Measurements from ENCODE around the gene EHD4.

Gene EHD4

DNA sequence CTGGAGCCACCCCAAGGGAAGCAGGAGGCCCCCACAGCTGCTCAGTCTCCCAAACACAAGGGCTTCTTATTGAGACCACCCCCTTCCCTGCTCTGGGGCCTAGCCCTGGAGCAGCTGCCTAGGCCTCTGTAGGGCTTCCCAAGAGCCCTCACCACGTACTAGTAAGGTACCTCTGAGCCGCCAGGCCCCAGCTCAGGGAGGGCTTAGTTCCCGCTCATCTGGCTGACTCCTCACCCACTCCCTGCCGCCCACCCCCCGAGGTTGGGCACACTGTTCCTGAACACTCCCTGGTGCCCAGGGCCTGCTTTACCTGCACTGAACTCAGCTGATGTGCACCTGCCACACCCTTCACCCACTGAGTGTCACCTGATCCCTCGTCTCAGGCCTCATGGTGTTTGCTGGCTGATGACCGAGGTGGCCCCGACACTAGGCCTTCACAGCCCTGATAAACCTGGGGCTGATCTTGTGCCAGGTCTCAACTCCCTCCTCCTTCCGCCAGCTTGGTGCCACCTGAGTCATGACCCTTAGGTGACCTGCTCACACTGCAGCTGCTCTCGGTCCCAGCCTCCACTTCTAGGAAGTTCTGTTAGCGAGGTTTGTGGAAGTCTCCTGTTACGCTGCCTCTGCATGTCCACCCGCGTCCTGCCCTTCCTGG is 60.5 kb downstream of the EHD4 start:
- no peak for DNase-seq
- in situ Hi-C loops (cut with MboI; ENCODE audit: low pct_unique_long_range_greater_than_20kb, low sequenced_read_pairs): no loop called here

DNA sequence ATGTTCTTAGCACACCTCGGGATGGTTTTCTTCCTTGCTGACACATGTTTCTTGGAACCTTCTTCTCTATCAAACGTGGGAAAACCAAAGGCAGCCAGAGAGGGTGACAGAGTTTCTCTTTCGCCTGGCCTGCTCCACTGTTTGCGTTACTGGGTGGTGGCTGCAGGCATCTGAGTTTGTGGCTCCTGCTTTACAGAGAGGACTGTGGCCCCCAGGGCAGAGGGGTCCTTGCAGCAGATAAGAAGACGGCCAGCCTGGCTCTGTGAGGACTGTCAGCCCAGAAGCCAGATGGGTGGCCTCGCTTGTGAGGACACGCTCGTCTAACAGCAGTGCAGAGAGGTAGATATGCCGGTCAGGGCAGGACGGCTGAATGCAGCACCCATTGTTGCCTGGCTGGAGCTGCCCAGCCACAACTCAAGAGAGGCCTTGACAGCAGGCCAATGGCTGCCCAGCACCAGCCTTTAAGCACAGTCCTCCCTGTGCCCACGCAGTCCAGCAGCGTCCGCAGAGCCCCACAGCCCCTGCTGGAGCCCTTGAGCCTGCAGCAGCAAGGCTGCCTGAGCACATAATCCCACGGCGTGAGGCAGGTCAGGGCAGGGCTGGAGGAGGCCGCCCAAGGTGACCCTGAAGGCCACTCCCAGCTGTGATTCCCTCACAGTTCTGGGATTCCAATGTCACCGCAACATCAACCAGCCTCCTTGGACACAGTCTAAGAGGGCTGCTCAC is 63.5 kb downstream of the EHD4 start:
- in situ Hi-C loops (cut with MboI; ENCODE audit: low pct_unique_long_range_greater_than_20kb, low sequenced_read_pairs): no loop called here
- DNase-seq: no peak

DNA sequence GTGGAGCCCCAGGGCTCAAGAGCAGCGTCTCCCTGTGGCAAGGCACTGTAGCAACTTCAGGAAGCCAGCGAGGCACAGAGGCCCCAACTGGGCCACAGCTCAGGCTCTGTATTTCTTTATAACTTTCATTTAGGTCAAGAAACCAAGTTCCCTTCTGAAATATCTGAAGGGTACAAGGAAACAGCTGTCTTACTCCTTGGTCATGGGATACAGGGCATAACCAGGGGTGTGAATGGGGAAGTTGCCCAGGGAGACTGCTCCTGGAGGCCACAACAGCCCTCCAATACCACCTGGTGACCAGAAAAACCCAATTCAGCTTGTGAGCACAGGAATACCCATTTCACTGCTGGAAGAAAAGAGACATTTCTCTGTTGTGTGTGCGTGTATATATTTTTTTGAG is 65.2 kb downstream of the EHD4 start:
- DNase-seq: peak; percentile 48
- in situ Hi-C loops (cut with MboI; ENCODE audit: low pct_unique_long_range_greater_than_20kb, low sequenced_read_pairs): no loop called here

DNA sequence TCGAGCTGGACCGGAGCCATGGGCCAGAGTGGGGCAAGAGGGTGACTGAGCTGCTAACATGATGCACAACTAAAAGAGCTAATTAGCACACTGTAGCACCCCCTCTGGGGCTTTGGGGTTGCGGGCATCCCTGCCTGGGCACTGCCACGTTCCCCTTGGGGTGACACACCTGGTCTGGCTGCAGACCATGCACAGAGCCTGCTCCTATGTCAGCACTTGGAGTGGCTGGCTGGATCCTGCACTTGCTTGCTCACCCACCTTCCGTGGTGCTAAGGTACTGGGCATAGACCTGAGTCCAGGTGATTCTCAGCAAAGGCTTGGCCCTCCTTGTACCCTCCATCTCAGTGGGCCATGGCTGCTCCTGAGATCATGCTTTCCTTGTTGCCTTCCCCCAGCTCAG is 65.7 kb downstream of the EHD4 start:
- in situ Hi-C loops (cut with MboI; ENCODE audit: low pct_unique_long_range_greater_than_20kb, low sequenced_read_pairs): no loop called here

DNA sequence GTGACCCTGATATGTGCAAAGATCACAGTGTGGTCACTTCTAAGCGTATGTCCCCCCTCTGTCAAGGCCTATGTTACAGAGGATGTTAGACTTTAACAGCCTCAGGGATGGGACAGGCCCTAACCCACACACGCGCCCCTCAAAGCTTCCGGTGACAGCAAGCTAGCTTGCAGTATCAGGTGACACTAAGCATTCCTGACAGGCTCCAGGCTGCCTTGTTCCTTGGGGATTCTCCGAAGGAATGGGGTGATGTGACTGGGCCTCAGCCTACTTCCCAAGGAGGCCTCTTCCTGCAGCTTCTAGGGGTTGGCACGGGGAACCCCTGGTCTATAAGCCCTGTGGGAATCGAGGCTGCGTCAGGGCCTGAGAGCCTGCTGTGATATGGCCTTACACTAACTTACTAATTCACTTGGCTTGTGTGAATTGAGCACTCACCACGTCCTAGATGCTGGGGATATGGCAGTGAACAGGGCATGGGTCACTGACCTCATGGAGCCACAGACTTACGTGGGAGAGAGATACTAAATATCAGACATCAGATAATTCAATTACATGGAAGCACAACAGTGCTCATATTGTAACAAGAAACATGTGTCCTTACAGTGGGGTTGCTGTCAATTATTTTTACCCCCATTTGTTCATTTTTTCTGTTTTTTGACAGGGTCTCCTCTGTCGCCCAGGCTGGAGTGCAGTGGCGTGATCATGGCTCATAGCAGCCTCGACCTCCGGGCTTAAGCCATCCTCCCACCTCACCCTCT is 67.1 kb downstream of the EHD4 start:
- in situ Hi-C loops (cut with MboI; ENCODE audit: low pct_unique_long_range_greater_than_20kb, low sequenced_read_pairs): no loop called here
- DNase-seq: no peak

More for the DNA sequence above, 65.7 kb downstream of the EHD4 start:
- DNase-seq: no peak

DNA sequence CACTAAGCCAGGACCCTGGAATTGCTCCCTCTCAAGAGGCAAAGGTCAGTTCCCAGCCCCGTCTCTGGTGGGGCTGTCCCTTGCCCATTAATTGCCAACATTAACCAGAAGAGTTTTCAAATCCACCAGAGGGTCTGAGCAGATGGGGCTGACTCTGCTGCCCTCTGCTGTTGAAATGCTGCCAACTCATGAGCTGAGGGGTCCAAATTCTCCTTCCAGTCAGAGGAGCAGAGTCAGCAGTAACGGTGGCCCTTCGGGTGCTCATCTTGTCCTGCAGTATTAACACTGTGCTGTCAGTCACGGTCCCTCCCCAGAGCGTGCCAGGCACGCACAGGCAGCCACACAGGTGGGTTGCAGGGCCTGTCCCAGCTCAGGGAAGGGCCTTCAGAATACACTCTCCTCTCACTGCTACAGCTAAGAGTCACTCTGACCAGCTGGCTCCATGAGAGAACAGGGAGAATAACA is 67.8 kb downstream of the EHD4 start:
- in situ Hi-C loops (cut with MboI; ENCODE audit: low pct_unique_long_range_greater_than_20kb, low sequenced_read_pairs): no loop called here
- DNase-seq: peak; percentile 84

DNA sequence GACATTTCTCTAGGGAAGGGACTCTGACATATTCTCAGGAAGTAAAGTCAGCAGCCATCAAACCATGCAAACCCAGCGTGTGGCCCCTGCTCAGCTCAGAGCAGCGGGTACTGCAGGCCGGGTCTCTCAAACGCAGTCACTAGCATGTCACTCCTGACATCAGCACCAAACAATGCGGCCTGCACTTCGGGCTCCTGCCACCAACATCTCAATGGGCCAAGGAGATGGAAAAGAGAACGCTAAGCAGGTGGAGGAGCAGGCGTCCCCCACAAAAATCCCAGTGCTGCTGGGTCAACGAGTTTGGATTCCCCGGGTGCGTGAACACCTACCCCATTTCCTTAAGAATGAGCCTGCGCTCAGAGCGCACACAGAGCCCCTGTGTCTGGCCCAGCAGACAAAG is 68.6 kb downstream of the EHD4 start:
- in situ Hi-C loops (cut with MboI; ENCODE audit: low pct_unique_long_range_greater_than_20kb, low sequenced_read_pairs): no loop called here
- DNase-seq: no peak

DNA sequence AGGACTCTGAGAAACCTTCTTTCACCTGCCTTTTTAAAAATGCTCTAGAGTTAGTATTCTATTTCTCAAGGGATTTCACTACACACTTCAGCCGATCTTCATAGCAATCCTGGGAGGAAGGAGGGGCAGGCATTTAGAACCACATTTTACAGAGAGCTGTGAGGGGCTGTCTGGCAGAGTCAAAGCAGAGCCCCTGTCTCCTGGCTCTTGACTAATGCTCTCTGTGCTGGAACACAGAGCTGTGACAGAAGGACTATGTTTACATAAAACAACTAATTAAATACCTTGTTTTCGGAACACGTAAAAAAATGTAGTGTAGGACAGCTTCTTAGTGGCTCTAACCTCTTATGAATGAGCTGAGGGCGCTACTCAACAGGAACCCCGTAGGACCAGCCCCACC is 70.9 kb downstream of the EHD4 start:
- DNase-seq: no peak
- in situ Hi-C loops (cut with MboI; ENCODE audit: low pct_unique_long_range_greater_than_20kb, low sequenced_read_pairs): no loop called here

DNA sequence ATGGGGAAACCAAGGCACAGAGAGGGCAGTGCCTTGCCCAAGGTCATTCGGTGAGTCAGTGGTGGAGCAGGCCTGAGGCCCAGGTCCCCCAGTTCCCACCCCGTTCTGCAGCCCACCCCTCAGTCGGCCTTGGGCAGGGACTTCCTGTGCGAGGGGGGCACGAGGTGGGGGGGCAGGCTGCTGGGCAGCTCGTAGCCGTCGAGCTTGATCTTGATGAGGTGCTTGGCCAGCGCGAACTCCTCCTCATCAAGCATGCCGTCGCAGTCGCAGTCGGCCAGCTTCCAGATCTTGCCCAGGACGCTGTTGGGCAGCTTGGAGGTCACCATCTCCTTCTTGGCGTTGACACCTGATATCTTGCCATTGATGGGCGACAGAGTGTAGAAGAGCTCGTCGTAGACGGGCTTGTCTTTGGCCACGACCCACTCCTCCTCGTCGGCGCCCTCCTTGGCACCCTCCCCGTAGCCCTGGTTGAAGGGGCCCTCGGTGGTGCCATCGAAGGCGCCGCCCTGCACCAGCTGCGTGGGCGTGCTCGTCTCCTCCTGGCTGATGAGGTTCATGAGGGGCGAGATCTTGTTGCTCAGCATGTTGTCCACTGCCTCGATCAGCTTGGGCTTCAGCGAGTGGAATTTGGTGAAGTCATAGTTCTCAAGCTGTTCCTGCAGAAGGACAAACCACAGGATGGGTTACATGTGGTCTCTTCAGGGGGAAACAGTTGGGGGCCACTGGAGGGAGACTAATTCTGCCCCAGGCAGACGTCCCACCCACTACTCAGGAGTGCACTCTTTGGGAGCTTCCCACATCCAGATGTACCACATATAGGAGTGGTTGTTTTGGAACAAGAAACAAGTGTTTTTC is 71.6 kb downstream of the EHD4 start:
- in situ Hi-C loops (cut with MboI; ENCODE audit: low pct_unique_long_range_greater_than_20kb, low sequenced_read_pairs): no loop called here
- no peak for DNase-seq

DNA sequence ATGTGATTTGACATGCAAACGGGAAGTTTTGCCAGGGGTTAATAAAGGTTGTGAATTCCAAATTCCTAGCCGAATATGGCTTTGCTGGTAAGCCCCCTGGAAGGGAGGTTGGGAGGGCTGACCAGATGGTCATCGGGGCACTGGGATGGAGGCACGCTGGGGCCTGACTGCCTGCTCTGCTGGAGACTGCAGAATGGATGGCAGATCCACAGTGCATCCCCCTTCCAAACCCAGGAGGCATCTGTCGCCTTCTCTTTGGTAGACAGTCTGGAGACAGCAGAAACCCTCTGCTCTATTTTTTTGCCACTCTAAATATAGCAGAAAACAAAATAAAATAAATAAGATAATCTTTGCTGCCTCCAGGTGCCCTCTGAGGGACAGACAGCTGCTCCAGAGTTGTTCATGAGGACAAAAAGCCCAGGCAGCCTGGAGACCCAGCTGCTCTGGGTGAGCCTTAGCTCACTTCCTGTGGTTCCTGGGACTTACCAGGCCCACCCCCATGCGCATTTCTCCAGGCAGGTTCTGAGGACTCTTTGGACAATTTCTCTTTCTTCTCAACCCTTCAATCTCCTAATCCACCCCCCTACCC is 72.4 kb downstream of the EHD4 start:
- DNase-seq: no peak
- in situ Hi-C loops (cut with MboI; ENCODE audit: low pct_unique_long_range_greater_than_20kb, low sequenced_read_pairs): no loop called here

DNA sequence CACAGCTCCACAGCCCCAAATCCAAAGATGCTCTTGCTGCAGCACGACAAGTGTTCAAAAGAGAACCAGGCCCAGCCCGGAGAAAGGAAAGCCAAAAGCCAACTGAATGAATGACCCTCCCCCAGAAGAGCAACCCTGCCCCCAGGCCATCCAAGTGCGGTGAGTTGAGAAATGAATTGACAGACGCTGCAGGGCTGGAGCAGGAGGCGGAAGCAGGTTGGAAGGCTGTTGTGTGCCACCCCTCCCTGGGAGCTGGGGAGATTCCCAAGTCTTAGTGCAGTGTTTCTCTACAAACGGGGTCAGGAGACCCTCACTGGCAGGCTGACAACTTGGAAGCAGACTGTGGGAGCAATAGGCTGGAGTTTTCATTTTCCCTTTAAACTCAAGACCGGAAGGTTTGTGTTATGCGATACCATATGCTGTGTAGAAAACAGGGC is 75.0 kb downstream of the EHD4 start:
- DNase-seq: no peak
- in situ Hi-C loops (cut with MboI; ENCODE audit: low pct_unique_long_range_greater_than_20kb, low sequenced_read_pairs): no loop called here

DNA sequence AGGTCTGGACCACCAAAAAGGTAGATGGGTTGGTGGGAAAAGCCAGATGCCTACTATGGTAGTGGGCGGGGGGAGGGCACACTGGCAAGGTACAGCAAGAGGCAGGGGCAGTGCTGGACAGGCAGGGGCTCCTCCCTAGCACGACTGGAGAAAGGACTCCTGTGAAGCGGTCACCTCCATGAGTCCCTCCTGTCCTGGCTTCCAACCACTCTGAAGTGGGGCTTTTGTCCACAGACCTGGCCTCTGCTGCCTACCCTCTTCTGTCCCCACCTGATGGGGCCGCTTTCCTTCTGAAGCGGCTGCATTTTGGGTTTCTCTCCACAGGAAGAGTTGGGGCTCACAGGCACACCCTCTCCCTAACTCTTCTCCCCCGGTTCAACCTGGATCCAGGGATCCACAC is 75.8 kb downstream of the EHD4 start:
- in situ Hi-C loops (cut with MboI; ENCODE audit: low pct_unique_long_range_greater_than_20kb, low sequenced_read_pairs): no loop called here
- DNase-seq: no peak

DNA sequence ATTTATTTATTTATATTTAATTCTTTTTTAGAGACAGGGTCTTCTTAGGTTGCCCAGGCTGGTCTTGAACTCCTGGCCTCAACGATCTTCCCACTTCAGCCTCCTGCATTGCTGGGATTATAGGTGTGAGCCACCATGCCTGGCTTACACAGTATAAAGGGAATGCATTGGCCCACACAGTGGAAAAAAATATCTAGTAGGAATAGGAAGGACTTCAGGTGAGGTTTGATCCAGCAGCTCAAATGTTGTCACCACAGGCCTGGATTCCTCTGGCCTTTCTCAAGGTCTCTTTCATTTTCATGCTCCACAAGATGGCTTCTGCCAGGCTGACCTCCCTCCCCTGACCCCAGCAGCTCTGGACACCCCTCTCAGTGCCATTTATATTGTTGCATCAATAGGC is 76.4 kb downstream of the EHD4 start:
- in situ Hi-C loops (cut with MboI; ENCODE audit: low pct_unique_long_range_greater_than_20kb, low sequenced_read_pairs): no loop called here
- no peak for DNase-seq

DNA sequence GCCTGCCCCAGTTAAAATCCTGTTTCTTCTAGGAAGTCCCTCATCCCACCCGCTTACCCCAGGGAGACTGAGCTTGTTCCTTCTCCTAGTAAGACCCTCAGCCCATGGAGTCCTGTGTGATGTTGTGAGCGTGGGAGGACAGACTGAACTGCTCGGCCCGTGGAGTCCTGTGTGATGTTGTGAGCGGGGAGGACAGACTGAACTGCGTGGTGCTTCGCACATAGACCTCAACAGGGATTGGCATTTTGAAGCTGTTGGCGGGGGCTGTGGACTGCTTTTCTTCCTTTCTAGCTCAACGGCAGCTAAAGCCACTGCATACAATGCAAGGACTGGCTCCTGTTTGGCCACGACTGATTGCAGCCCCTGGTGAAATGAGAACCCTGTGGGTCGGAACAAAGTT is 76.9 kb downstream of the EHD4 start:
- in situ Hi-C loops (cut with MboI; ENCODE audit: low pct_unique_long_range_greater_than_20kb, low sequenced_read_pairs): no loop called here
- no peak for DNase-seq

DNA sequence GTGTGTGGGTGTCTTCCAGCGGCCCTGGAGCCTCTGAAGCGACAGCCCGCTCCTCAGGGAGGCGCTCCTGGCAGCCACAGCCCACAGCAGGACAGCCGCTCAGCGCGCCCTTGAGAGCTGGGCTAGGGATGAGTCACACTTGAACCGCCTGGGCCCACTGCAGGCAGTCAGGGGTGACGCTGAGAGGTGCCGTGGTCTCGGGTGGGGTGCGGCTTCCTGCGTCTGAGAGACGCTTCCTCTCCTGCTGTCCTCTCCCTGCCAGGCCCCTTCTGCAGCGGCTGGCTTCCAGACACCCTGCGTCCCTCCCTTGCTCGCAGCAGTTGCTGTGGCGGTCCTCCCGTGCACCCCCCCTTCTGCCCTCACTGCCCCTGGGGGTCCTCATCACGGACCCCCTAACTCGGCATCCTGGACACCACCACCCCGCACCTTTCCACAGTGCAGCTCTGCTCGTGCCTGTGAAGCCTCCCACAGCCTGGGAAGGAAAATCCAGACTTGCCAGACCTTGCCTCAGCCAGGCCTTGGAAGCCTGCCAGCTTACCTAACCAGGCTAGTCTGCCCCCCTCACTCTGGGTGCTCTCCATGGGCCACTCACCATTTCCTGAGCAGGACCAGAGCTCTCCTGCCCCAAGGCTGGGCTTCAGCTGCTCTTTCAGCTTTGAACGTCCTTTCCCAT is 77.4 kb downstream of the EHD4 start:
- in situ Hi-C loops (cut with MboI; ENCODE audit: low pct_unique_long_range_greater_than_20kb, low sequenced_read_pairs): no loop called here
- DNase-seq: peak; percentile 63

DNA sequence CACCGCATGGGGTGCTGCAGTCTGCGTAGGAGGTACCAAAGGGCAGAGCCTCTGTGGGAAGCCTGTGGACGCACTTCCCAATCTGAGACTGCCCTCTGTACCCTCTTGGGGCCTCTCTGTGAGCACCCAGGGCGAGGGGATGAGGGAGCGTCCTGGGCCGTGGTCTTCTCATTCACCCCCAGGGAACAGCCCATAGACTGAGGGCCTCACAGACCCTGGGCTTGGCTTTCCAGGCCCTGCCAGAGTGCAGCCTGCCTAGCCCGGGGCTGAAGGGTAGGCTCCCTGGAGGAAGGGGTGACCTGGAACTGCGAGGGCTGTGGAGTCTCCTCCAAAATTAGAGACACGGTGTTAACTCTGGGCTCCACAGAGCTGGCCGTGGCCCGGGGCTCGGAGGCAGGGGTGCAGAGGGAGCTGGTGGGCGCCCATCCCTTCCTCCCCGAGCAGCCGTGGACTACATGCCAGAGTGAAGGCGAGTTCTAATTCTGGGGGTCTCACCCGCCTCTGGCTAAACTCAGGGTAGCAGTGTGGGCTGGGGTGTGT is 78.0 kb downstream of the EHD4 start:
- in situ Hi-C loops (cut with MboI; ENCODE audit: low pct_unique_long_range_greater_than_20kb, low sequenced_read_pairs): no loop called here
- no peak for DNase-seq

DNA sequence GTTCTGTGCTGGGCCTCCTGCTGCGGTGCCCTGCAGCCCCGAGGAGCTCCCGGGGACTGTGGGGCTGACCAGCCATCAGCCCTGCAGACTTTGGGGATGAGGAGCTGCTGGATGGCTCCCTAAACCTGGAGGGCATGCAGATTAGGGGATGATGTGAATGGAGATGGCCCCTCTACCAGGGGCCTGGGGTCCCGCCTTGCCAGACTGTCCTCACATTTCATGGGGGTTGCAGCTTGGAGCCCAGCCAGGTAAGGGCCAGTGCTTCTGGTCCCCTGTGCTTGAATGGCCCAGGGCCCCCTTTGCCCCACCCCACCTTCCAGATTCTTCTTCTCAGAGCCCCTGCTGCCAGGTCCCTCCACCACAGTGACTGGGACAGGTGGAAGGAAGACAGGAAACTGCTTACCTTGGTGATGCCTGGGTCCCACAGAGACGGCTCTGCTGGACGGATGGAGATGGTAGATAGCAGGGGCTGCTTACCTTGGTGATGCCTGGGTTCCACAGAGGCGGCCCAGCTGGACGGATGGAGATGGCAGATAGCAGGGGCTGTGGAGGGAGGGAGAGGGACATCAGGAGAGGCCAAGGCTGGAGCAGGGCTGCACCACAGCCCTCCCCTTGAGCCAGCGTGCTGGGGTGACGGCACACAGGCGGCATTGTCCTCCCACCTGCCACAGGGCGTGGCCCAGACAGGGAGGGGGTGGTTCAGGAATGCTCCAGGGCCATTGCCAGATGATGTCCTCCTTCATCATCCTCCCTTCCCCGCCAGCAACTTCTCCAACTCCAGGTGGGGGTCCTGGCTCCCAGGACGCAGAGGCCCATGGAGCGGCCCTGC is 78.7 kb downstream of the EHD4 start, which contains the start of gene SPTBN5:
SPTBN5 (minus strand) TSS at position 632 of the 829 bp plus-strand sequence; CDS start at position 76, 556 bp downstream.
- DNase-seq: no peak
- in situ Hi-C loops (cut with MboI; ENCODE audit: low pct_unique_long_range_greater_than_20kb, low sequenced_read_pairs): no loop called here

Measured in KBM-7 (cell line).